Iris pigment epithelial cell (primary cell): ENCODE results near the gene FAM184A.
"Not testable (repeated sequence)": the region's sequence is repeated elsewhere in the genome, so short reads cannot be mapped to it uniquely, and the experiment has no call there.

ENCODE experiments used
- DNase-seq: peaks from one replicate; pipeline ENCODE4 v3.0.0-alpha.2; 2011; ENCODE audit warnings: low read depth

Gene FAM184A, protein sequence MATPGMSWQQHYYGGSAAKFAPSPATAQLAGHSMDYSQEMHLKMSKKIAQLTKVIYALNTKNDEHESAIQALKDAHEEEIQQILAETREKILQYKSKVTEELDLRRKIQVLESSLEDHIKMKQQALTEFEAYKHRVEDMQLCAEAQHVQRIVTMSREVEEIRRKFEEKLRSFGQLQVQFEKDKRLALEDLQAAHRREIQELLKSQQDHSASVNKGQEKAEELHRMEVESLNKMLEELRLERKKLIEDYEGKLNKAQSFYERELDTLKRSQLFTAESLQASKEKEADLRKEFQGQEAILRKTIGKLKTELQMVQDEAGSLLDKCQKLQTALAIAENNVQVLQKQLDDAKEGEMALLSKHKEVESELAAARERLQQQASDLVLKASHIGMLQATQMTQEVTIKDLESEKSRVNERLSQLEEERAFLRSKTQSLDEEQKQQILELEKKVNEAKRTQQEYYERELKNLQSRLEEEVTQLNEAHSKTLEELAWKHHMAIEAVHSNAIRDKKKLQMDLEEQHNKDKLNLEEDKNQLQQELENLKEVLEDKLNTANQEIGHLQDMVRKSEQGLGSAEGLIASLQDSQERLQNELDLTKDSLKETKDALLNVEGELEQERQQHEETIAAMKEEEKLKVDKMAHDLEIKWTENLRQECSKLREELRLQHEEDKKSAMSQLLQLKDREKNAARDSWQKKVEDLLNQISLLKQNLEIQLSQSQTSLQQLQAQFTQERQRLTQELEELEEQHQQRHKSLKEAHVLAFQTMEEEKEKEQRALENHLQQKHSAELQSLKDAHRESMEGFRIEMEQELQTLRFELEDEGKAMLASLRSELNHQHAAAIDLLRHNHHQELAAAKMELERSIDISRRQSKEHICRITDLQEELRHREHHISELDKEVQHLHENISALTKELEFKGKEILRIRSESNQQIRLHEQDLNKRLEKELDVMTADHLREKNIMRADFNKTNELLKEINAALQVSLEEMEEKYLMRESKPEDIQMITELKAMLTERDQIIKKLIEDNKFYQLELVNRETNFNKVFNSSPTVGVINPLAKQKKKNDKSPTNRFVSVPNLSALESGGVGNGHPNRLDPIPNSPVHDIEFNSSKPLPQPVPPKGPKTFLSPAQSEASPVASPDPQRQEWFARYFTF

DNA sequence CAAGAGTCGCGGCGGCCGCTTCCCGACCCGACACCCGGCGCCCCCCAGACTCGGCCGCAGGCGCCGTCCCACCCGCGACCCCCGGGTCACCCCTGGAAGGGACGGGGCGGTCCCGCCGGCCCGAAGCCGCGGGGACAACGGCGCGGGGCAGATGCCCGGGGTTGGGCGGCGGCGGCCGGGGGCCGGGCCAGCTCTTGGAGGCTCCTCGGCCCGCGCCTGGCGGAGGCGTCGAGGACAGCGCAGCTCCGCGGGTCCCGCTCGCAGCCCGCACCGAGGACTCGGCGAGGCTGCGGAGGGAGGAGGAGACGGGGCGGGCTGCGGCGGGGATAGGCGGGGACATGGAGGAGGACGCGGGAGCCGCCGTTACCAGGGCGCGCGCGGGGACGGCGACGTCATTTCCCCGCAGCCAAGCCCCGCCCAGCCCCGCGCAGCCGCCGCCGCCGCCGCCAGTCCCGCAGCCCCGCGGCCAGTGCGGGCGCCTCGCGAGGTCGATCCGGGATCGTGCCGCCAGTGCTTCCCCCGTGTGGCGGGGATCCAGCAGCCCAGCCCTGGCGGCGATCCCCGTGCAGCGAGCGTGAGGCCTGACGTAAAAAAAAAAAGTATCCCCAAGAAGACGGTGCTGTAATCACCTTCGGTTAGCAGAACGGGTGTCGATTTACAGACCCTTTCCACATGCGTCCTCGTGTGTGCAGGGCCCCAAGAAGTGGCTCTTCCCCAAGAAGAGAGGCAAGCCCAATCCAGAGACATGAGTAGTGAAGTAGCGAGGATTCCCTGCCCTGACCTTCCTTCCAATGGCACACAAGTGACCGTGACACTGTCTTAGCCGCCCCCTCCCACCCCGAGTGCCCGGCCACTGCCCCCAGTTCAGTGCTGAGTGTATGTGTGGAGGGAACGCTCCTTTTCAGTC, at the start of gene FAM184A:
Gene FAM184A, minus strand, starts transcription at position 289 of the 907 bp plus-strand sequence. CDS start 365 bp downstream, outside the sequence.
- DNase-seq, result peak; percentile 56

DNA sequence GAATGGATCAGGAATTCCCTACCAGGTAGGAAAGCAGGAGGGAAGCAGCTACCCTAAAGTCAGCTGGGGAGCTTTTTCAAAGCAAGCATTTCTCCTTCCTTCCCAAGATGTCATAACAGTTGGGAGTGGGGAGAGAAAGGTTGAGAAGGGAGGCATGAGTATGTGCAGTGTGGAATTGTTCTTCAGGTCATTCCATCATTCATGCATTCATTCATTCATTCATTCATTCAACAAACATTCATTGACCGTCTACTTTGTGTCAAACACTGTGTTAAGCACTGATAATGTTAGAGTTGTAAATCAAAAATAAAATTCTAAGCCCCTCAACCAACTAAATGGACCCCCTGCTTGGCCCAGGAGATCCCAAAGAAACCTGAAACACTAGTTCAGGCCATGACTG, 49.2 kb upstream of the FAM184A start:
- DNase-seq, result no peak

DNA sequence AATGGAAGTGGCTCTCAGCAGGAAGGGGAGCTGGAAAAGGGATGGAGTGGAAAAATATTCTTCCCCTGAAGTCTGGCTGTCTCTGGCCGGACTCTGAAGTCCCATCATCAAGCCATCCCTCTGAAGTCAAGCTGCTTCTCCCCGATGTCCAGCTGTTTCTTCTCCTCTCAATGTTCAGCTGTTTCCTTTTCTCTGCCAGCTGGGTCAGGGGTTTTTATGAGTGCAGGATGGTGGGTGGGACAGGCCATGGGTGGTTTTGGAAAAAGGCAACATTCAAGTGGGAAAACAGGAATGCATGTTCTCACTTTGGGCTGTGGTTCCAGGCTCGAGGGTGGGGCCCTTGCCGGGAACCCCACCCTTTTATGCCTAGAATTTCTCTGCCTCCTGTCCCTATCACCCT, 48.4 kb upstream of the FAM184A start:
- no peak for DNase-seq

DNA sequence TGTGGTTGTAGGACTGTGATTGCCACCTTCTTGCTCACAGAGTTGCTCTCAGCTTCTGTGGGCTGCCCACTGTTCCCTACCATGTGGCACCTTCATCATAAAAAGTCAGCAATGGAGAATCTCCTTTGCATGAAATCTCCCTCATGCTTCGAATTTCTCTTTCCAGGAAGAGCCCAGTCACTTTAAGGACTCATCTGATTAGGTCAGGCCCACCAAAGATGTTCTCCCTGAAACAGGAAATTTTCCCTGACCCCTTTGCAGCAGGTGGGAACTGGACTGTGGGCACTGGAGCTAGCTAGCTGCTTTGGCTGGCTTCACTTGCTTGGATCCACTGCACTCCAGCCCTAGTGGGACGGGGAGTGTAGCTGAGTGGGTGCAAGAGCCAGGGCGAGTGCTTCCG, 47.7 kb upstream of the FAM184A start:
- DNase-seq, result no peak

DNA sequence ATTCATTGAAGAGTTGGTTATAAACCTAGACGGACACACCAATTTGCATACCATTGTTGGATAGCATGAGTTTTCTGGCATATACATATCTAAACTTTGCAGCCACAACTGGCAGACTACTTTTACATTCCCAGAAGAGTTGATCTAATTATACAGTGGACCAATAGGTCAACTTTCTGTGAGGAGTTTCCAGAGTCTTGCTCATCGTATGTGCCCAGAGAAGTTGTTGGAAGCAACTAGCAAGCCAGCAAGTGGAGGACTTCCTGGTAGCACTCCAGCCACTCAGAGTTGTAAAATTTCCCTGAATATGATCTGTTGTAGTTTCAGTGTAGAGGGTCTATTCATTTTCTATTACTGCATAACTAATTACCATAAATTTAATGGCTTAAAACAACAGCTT, 47.1 kb upstream of the FAM184A start:
- no peak for DNase-seq

DNA sequence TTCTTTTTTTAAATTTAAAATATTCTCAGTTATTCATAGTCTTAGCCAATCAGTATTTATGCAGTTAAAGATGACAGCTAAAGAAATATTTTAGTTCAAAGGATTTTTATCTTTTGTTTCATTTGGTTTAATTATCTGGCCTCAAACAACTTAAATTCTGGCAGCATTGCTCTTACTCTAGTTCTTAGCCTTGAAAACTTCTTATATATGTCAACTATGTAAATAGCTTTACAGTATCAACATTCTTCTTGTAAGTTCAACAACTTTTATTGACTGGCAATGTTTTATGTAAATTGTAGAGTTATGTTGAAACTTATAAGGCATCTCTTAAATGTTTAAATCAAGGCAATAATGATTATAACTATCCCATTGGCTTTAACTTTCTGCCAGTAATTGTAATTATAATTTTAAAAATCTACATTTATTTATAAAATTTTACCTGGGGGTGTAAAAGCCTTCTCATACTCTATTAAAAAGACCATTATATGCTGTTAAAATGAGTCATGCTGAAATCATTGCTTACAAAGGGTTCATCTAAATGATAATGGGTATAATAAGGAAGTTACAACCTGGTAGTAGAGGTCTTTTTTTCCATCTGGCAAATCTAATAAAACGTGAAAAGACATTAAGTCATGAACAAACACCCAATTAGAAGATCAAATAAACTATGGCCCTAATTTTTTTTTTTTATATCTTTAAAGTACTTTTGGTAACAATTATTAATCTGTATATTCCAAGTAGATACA, 45.8 kb upstream of the FAM184A start:
- DNase-seq, result no peak

DNA sequence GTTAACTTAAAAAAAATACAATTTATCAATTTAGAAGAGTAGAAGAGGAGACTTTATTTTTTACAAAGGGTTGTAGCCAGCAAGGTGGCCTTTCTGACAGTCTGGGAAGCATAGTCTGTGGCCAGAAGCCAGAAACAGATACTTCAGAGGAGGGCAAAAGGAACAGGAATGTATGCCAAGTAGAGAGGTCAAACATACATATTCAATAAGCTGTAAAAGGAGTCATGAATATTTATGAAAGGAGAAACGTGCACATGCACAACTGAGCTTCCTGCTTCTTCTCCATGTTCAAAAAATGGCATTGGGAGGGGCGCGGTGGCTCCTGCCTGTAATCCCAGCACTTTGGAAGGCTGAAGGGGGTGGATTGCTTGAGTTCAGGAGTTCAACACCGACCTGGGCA, 43.9 kb upstream of the FAM184A start:
- DNase-seq, result no peak

DNA sequence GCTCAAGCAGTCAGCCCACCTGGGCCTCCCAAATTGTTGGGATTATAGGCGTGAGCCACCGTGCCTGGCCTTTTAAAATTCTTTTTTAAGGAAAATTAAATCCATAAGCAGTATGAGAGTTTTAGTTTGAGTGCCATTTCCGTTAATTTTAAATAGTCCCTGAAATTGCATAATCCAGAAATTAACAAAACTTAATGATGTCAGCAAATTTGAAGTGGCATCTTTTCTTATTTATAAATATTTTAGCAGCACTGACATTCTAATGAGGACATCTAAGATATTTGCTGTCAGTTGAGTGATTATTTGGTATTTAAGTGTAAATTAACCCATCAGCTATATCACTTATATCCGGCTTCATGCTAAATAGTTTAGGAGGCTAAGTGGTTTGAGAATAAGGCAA, 42.9 kb upstream of the FAM184A start:
- DNase-seq, result no peak

DNA sequence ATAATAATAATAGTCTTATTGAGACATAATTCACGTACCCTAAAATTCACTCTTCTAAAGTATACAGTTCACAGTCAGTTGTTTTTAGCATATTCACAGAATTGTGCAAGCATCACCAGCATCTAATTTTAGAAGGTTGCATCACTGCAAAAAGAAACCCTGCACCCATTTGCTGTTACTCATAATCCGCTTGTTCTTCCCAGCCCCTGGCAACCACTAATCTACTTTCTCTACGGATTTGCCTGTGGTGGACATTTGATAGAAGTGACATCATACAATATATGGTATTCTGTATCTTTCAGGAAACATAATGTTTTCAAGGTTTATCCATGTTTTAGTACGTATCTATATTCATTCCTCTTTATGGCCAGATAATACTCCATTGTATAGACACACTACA, 41.5 kb upstream of the FAM184A start:
- DNase-seq, result peak; percentile 88

DNA sequence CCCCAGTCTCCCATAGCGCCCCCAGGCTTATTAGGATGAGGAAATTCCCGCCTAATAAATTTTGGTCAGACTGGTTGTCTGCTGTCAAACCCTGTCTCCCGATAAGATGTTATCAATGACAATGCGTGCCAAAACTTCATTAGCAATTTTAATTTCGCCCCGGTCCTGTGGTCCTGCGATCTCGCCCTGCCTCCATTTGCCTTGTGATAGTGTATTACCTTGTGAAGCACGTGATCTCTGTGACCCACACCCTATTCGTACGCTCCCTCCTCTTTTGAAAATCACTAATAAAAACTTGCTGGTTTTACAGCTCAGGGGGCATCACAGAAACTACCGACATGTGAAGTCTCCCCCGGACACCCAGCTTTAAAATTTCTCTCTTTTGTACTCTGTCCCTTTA, 40.6 kb upstream of the FAM184A start:
- DNase-seq, result not testable (repeated sequence)

DNA sequence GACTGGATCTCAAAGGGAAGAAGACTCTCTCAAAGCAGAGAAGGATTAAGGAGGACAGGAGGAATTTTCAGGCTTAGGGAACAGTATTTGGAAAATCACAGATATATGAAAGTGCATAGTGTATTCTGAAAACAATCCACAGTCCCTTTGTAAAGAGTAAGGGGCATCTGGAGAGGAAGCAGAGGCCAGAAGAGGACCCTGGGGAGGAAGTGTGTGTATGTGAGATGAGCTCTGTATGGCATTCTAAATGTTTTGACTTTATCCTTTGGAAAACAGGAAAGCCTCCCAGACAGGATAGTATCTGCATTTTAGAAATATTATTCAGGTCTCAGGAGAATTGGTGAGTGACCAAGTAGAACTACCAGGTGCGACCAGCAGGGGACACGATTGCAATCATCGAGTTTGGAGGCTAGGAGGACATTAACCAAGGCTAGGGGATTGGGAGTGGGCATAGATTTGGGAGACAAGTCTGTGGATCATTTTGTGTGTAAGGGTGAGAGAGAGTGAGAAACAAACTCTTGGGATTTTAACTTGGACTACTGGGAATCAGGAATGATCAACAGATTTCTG, 38.3 kb upstream of the FAM184A start:
- DNase-seq, result no peak

DNA sequence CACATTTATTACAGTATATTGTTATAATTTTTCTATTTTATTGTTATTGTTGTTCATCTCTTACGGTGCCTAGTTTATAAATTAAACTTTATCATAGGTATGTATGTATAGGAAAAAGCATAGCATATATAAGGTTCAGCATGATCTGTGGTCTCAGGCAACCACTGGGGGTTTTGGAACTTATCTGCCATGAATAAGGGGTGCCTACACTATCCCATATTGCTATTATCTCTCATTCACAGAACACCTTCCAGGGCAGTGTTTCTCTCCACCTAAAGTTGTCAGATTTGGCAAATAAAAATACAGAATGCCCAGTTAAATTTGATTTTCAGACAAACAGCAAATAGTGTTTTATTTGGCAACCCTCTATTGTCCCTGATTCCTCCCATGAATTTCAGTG, 35.5 kb upstream of the FAM184A start:
- no peak for DNase-seq

DNA sequence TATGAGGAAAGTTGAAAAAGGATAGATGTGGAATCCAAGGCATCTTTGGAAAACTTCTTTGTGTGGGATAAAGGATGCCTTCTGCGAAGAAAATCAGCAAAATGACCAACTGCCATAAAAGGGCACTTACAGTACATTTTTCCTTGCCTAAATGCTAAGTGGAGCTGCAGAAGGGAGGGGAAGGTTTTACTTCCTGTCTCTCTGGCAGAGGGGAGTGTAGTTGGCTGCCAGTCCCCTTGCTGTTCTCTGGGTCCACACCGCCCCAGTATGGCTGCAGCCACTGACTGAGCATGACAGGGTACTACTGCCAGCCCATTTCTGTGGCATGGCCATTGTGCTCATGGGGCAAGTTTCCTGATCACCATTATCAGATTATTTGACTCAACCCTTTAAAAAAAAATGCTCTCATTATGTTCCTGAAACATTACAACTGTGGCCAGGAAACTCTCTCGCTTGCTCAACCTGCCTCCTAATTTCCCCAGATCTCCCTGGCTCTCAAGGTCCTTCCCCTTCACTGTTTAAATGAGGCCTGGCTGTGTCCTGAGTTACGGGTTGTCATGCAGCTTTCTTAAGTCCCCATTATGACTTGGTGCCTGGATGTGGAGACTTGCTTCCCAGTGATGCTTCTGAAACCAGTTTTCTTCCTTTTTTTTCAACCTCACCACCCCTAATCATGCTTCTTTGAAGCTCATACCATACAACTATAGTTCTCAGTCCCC, 34.5 kb upstream of the FAM184A start:
- no peak for DNase-seq

DNA sequence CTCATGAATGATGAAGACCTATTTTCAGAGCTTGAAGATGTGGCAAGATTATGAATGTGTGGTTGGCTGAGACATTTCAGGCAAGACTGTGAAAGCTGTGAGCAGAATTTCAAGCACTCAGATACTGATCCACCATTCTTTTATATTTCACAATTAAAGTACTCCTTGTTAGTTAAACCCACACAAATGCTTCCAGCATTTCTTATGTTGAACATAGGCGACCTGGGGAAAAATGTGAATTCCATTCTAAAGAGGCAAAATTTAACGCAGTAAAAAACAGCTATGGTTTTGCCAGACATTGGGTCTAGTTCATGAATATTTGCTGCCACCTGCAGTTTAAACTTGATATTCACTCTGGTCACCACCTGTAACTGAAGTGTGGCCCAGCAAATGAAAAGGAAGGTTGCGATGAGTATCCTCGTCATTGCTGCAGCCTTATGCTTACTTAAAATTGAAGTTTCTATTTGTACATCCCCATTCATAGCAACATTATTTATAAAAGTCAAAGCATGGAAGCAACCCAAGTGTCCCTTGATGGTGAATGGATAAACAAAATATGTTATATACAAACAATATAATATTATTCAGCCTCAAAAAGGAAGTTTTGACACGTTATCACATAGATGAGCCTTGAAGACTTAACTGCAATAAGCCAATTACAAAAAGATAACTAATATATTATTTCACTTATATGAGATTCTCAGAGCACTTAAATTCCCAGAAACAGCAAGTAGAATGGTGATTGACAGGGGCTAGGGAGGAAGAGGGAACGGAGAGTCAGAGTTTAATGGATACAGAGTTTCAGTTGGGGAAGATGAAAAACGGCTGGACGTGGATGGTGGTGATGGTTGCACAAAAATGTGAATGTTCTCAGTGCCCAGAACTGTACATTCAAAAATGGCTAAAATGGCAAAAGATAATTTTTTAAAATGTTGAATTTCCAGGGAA, 32.4 kb upstream of the FAM184A start:
- DNase-seq, result peak; percentile 59

DNA sequence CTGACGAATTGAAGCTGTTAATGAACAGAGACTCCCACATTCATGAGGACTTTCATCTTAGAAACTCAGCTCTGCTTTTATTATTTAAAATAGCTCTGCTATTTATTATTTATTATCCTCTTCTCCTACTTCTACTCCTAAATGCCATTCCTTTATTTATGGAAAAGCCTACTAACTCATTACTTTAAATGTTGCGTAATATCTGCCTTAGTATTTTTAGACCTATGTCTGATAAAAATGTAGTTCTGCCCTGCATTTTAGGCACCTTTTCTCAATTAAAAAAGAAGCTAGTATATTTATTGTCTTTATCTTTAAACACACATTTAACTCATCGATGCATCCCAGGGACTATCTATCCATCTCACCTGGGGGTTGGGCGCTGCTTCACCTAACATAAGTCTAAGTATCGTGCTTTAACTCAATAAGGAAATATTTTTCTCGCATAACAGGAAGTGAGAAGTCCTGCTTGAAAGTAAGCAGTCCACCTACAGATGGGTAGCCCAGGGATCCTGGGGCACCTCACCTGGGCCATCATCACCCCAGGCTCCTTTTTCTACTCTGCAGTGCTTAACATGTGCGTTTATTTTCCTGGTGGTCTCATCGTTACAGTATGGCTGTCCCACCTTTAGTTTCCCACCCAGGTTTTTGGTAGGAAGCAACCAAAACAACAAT, 31.3 kb upstream of the FAM184A start:
- DNase-seq, result no peak

DNA sequence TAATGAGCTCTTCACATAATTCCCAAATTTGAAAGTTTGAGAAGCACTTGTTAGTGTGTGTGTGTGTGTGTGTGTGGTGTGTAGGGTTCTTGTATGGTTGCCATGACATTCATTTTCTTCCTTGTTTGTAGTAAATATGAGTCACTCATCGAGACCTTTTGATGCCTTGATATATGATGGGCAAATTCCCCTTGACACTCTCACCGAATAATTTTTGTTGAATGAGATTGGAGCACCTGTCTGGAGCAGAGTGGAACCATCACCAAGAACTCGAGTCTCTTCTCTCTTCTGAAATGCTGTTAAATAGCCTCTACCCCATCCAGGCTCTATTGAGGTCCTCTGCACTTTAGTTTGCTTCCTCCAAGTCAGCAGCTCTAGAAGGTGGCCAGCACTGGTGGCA, 29.6 kb upstream of the FAM184A start:
- DNase-seq, result no peak

DNA sequence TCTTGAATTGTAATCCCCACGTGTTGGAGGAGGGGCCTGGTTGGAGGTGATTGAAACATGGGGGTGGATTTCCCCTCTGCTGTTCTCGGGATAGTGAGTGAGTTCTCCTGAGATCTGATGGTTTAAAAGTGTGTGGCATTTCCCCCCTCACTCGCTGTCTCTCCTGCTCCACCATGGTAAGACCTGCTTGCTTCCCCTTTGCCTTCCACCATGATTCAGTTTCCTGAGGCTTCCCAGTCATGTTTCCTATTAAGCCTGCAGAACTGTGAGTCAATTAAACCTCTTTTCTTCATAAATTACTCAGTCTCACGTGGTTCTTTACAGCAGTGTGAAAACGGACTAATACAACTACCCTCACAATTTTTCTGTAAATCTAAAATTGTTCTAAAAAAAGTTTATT, 26.8 kb upstream of the FAM184A start:
- no peak for DNase-seq

DNA sequence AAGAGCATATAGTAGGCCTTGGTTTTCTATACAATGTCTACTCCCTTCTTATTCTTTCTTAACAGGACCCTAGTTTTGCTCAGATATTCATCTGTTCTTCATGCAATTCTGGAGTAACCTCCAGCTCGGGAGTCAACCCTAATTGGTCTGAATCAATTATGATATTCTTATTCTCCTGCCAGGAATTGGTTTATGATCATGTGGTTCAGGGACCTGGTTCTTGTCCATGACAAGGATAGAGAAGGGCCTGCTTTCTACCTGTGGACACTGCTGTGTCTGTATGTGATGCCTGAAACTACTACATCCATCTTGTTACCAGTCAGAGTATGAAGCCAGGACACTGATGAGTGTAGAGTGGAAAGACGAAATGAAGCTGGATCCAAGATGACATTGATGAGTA, 24.4 kb upstream of the FAM184A start:
- DNase-seq, result no peak
